Large intestine (tissue), 1 donor: ENCODE results near the gene CD3D. TPM values are rescaled to one million over a fixed set of nuclear protein-coding genes. Genes with fewer than 3 reads are reported as not detected.

Source experiments
- polyA plus RNA-seq: library from polyadenylated mRNA; unstranded; fragments of 120-200 nt; gene quantifications from one replicate; pipeline ENCODE4 v1.2.1, GENCODE V29; 2013

Gene CD3D
- polyA plus RNA-seq, 1 donor: 7.4 TPM

Other genes starting within 250 kb of the CD3D start
- gene SCN4B, start 189.9 kb downstream of the CD3D start, polyA plus RNA-seq: 4.2 TPM
- 1.3 TPM for gene SCN2B, start 166.1 kb downstream of the CD3D start, polyA plus RNA-seq
- gene JAML, start 117.7 kb downstream of the CD3D start, polyA plus RNA-seq: 35.2 TPM
- gene MPZL3, start 90.3 kb downstream of the CD3D start, polyA plus RNA-seq: 16.7 TPM
- gene MPZL2, start 78.4 kb downstream of the CD3D start, polyA plus RNA-seq: 32.8 TPM
- 9.1 TPM for gene CD3E, start 38.0 kb downstream of the CD3D start, polyA plus RNA-seq
- 2.5 TPM for gene CD3G, start 1.6 kb upstream of the CD3D start, polyA plus RNA-seq
- gene UBE4A, start 16.9 kb upstream of the CD3D start, polyA plus RNA-seq: 39.6 TPM
- 285 TPM for gene ATP5MG, start 58.9 kb upstream of the CD3D start, polyA plus RNA-seq
- gene KMT2A, start 93.8 kb upstream of the CD3D start, polyA plus RNA-seq: 34.8 TPM
- gene TTC36, start 184.8 kb upstream of the CD3D start, polyA plus RNA-seq: 1.9 TPM
- 57.8 TPM for gene TMEM25, start 188.5 kb upstream of the CD3D start, polyA plus RNA-seq
- gene IFT46, start 223.2 kb upstream of the CD3D start, polyA plus RNA-seq: 23.2 TPM
- 139 TPM for gene ARCN1, start 229.7 kb upstream of the CD3D start, polyA plus RNA-seq